GM12892 (cell line): ENCODE measurements around the gene SORT1.

Source experiments
- POLR2A ChIP-seq: IDR thresholded peaks from 2 replicates; pipeline ENCODE4 v1.6.1; 2011; ENCODE audit warnings: low read depth, low read length, control low read depth
- POLR2AphosphoS5 ChIP-seq: IDR thresholded peaks from 2 replicates; pipeline ENCODE4 v1.6.1; 2011; ENCODE audit warnings: low read depth, low read length, control low read depth
- TAF1 ChIP-seq: IDR thresholded peaks from 2 replicates; pipeline ENCODE4 v1.6.1; 2011; ENCODE audit warnings: low read depth, mild to moderate bottlenecking, control low read depth, low read length, borderline replicate concordance

DNA sequence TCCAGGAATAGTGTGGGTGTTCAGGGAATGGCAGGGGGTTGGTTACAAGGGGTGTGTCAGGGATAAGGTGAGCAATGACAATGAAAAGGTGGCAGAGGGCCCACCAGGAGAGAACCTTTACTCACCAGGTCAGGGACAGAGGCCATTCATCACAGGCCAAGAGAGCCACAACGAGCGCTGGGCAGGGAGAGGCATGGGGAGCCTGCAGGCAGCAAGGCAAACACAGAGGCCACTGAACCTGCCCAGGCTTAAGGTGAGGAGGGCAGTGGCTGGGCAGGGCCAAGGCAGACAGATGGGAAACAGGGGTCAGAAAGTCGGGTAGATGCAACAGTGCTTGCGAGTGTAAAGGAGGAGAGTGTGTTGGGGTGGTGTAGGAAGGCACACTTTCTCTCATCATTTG, 62.6 kb downstream of the SORT1 start:
- TF ChIP-seq POLR2A (no peak), POLR2AphosphoS5 (no peak), TAF1 (no peak)
